ENCODE data around the gene ATOH8. TPM values are rescaled to one million over a fixed set of nuclear protein-coding genes. Genes with fewer than 3 reads are reported as not detected.
"Not testable (repeated sequence)": the region's sequence is repeated elsewhere in the genome, so short reads cannot be mapped to it uniquely, and the experiment has no call there.

Gene ATOH8
- total RNA-seq, 1 donor from 2014 or later: not detected

GRCh38 chr2:85710687-85711577 lies 42.9 kb upstream of the ATOH8 start:
- Mint-ChIP-seq H3K9me3 (no peaks in the 10 kb centered on the region), H3K27ac (no peak overlapping the region), H3K4me3 (no peak overlapping the region), H3K27me3 (peaks cover 7% of the 10 kb centered on the region), H3K36me3 (ENCODE audit: low read depth) (no peaks in the 10 kb centered on the region), H3K4me1 (peaks cover 14% of the 10 kb centered on the region)
- intact Hi-C loops (cut with micrococcal nuclease): no loop called here
- DNase-seq (no peak), ATAC-seq (ENCODE audit: low read depth) (no peak)
- TF ChIP-seq CTCF (IDR thresholded peaks at IDR 0.05): no peak
- POLR2A ChIA-PET: interaction anchor here (0.6 kb wide), 1 partner anchor 64 kb away, joined by 8 read pairs; no protein-coding TSS in a partner anchor
- CTCF ChIA-PET: interaction anchor here (1.1 kb wide), 1 partner anchor 13 kb away, joined by 3 read pairs; no protein-coding TSS in a partner anchor

DNA sequence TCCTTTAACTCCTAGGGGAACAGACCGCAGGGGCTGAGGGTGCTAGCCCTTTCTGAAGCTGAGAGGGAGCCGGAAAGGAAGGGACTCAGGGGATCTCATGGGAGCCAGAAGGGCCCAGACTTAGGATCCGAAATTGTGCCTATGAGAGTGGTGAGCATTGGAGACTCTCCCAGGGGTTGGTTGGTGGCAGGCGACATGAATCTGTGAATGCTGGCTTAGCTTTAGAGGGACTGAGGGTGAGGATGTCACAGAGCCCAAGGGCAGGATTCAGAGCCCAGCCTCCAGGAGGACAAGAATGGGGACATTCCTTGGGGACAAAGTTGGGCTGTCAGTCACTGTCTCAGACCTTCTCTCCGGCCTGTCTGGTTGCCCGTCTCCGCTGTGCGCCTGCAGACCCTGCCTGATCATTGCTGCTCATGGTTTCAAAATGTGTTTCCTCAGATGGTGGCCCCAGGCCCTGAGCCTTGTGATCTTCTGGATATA lies 42.2 kb upstream of the ATOH8 start:
- Mint-ChIP-seq H3K27me3 (peaks cover 7% of the 10 kb centered on the region), H3K9me3 (no peaks in the 10 kb centered on the region), H3K4me3 (no peak overlapping the region), H3K36me3 (ENCODE audit: low read depth) (no peaks in the 10 kb centered on the region), H3K4me1 (peaks cover 8% of the 10 kb centered on the region), H3K27ac (no peak overlapping the region)
- ATAC-seq (ENCODE audit: low read depth) (no peak), DNase-seq (no peak)
- ChIA-PET POLR2A (no interaction called here), CTCF (interaction anchor here (1.1 to 1.5 kb wide), 2 partner anchors 14 to 32 kb away, joined by 3 to 4 read pairs; no protein-coding TSS in a partner anchor)
- intact Hi-C loops (cut with micrococcal nuclease): no loop called here
- no peak for TF ChIP-seq CTCF (IDR thresholded peaks at IDR 0.05)

DNA sequence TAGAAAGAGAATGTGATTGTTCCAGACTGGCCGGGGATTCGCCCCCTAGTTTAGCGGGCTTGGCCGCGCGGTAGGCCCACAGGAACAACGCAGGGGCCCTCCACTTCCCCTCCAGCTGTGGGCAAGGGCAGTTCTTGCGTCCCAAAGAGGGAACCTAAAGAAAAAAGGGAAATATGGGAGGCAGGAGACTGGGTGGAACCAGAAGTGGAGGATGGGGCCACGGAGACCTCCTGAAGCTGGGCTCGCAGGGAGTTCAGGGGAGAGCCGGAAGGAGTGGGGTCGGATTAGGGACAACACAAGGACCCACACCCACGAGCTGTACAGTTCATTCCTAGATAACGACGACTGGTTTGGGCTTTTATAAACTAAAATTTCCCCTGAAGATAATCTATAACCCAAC lies 41.5 kb upstream of the ATOH8 start:
- no peak for TF ChIP-seq CTCF (IDR thresholded peaks at IDR 0.05)

DNA sequence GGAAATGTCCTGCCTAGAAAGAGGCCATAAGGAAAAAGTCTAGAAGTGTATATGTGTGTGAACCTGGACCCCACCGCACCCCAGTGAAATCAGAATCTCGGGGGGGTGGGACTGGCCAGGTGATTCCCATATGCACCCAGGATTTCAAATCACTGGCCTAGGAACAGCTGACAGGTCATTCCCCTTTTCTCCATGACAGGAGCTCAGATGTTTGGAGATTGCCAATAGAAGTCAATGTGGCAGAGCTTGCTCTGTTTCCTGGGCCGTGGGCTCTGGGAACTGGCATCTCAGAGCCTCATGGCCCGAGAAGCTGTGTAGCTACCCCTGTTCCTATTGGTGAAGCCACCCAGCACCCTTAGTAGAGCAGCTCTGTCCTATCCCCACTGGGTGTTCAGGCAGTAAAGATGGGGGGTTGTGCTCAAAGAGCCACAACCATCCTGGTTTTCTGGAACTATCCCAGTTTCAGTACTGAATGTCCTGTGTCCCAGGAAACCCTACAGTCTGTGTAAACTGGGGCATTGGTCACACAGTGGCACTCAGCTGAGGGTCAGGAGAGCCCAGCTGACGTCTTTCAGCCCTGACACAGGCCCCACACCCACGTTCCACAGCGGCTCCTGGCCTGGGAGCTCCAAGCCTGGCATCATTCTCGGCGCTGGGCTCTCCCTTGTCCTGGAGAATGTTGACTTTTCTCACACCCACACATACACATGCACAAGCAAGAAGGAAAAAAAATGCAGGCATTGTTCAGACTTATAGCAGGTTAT lies 40.8 kb upstream of the ATOH8 start:
- no peak overlapping the region for H3K4me3 Mint-ChIP-seq
- no peak for TF ChIP-seq CTCF (IDR thresholded peaks at IDR 0.05)
- ChIA-PET CTCF (interaction anchor here (1.0 to 1.5 kb wide), 2 partner anchors 16 to 33 kb away, joined by 4 read pairs; no protein-coding TSS in a partner anchor), POLR2A (no interaction called here)
- ATAC-seq (ENCODE audit: low read depth) (no peak), DNase-seq (no peak)
- H3K27me3 Mint-ChIP-seq: peaks cover 7% of the 10 kb centered on the region
- no peaks in the 10 kb centered on the region for H3K36me3 Mint-ChIP-seq (ENCODE audit: low read depth)
- H3K9me3 Mint-ChIP-seq: no peaks in the 10 kb centered on the region
- no peak overlapping the region for H3K27ac Mint-ChIP-seq
- H3K4me1 Mint-ChIP-seq: no peaks in the 10 kb centered on the region
- intact Hi-C loops (cut with micrococcal nuclease): no loop called here

More for the DNA sequence above, 41.5 kb upstream of the ATOH8 start:
- DNase-seq (no peak), ATAC-seq (ENCODE audit: low read depth) (no peak)
- Mint-ChIP-seq H3K4me3 (no peak overlapping the region), H3K36me3 (ENCODE audit: low read depth) (no peaks in the 10 kb centered on the region), H3K4me1 (peaks cover under 1% of the 10 kb centered on the region), H3K9me3 (no peaks in the 10 kb centered on the region), H3K27ac (no peak overlapping the region), H3K27me3 (peaks cover 7% of the 10 kb centered on the region)
- intact Hi-C loops (cut with micrococcal nuclease): no loop called here
- ChIA-PET POLR2A (no interaction called here), CTCF (interaction anchor here (1.0 to 1.5 kb wide), 2 partner anchors 16 to 33 kb away, joined by 4 read pairs; no protein-coding TSS in a partner anchor)

GRCh38 chr2:85713836-85714235 lies 40.0 kb upstream of the ATOH8 start:
- DNase-seq (no peak), ATAC-seq (ENCODE audit: low read depth) (no peak)
- H3K36me3 Mint-ChIP-seq (ENCODE audit: low read depth): no peaks in the 10 kb centered on the region
- H3K4me3 Mint-ChIP-seq: no peak overlapping the region
- intact Hi-C loops (cut with micrococcal nuclease): no loop called here
- no peak for TF ChIP-seq CTCF (IDR thresholded peaks at IDR 0.05)
- POLR2A ChIA-PET: no interaction called here
- no peaks in the 10 kb centered on the region for H3K9me3 Mint-ChIP-seq
- peaks cover 8% of the 10 kb centered on the region for H3K27me3 Mint-ChIP-seq
- no peaks in the 10 kb centered on the region for H3K4me1 Mint-ChIP-seq
- CTCF ChIA-PET: no interaction called here
- H3K27ac Mint-ChIP-seq: no peak overlapping the region

DNA sequence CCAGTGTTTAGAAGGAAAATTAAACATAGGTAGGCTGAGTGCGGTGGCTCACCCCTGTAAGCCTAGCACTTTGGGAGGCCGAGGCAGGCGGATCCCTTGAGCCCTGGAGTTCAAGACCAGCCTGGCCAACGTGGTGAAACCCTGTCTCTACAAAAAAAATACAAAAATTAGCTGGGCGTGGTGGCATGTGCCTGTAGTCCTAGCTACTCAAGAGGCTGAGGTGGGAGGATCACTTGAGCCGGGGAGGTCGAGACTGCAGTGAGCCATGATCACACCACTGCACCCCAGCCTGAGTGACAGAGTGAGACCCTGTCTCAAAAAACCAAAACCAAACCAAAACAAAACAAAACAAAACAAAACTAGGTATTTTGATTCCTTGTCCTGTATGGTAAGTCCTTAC lies 39.4 kb upstream of the ATOH8 start:
- DNase-seq; POLR2A ChIA-PET; ATAC-seq (ENCODE audit: low read depth); H3K4me3 Mint-ChIP-seq; H3K4me1 Mint-ChIP-seq; CTCF ChIA-PET; H3K9me3 Mint-ChIP-seq; H3K36me3 Mint-ChIP-seq (ENCODE audit: low read depth); intact Hi-C loops (cut with micrococcal nuclease); H3K27ac Mint-ChIP-seq: not testable (repeated sequence)
- H3K27me3 Mint-ChIP-seq: peaks cover 11% of the 10 kb centered on the region
